HEK293 (cell line): ENCODE measurements around the gene IGF1R.
A peak's percentile ranks its signal among the peaks of the same experiment; 100 is the strongest.

Source experiments
- CTCF ChIA-PET: fragments of 350-600 bp; formaldehyde crosslinking; extraction: SDS; loops from one replicate; lab custom pipeline; 2021; ENCODE audit warnings: antibody characterized with exemption; lab: Yijun Ruan, JAX
- POLR2A ChIA-PET: fragments of 300-600 bp; formaldehyde crosslinking; extraction: SDS; loops from one replicate; lab custom pipeline; 2020; ENCODE audit warnings: antibody characterized with exemption, inconsistent platforms; lab: Yijun Ruan, JAX
- H3K27ac ChIP-seq: fragments of 200-500 bp; sonication (Bioruptor generic); 2 replicates; pipeline ENCODE4 v1.5.1; 2014; ENCODE audit warnings: low read depth, low read length, control low read depth, inconsistent platforms; ENCODE audit errors: extremely low read depth
- H3K36me3 ChIP-seq, 2 experiments: fragments of 200-500 bp in 1 of 2; sonication (Bioruptor generic) in 1 of 2; 1 replicate in 1 of 2; 2 replicates in 1 of 2; pipeline ENCODE4 v1.5.1; 2014 to 2017; ENCODE audit warnings: inconsistent platforms in 2 of 2, low read length in 2 of 2; ENCODE audit not compliant: control insufficient read depth in 2 of 2, insufficient read depth in 1 of 2
- H3K4me1 ChIP-seq: fragments of 200-500 bp; sonication (Bioruptor generic); 2 replicates; pipeline ENCODE4 v1.5.1; 2014; ENCODE audit warnings: mild to moderate bottlenecking, low read length, inconsistent platforms; ENCODE audit not compliant: control insufficient read depth, insufficient read depth
- H3K4me3 ChIP-seq: 2 replicates; pipeline ENCODE4 v1.5.1; 2011; ENCODE audit warnings: low read depth, mild to moderate bottlenecking, control low read depth, low read length, moderate library complexity
- H3K9me3 ChIP-seq: fragments of 200-500 bp; sonication (Bioruptor generic); 2 replicates; pipeline ENCODE4 v1.5.1; 2014; ENCODE audit warnings: low read depth, low read length, inconsistent platforms; ENCODE audit not compliant: control insufficient read depth, insufficient read depth
- BCL11B ChIP-seq: fragments of 450-650 bp; formaldehyde crosslinking; IDR thresholded peaks from 2 replicates; pipeline ENCODE4 v1.5.1; 2016; ENCODE audit warnings: low read depth, missing biosample characterization, missing genetic modification characterization
- GFI1B ChIP-seq: fragments of 450-650 bp; formaldehyde crosslinking; IDR thresholded peaks from 2 replicates; pipeline ENCODE4 v1.5.1; 2016; ENCODE audit warnings: missing biosample characterization, missing genetic modification characterization
- GLI2 ChIP-seq: fragments of 450-650 bp; formaldehyde crosslinking; IDR thresholded peaks from 2 replicates; pipeline ENCODE4; 2017; ENCODE audit warnings: missing biosample characterization, missing genetic modification characterization, low read depth, borderline replicate concordance
- HOXC10 ChIP-seq: sonication (generic); formaldehyde crosslinking; IDR thresholded peaks from 2 replicates; pipeline ENCODE4 v1.8.1; 2023; ENCODE audit warnings: mild to moderate bottlenecking, missing genetic modification reagents
- MEIS1 ChIP-seq: sonication (generic); formaldehyde crosslinking; IDR thresholded peaks from 2 replicates; pipeline ENCODE4 v1.8.1; 2022; ENCODE audit warnings: missing genetic modification reagents, mild to moderate bottlenecking, borderline replicate concordance
- MYNN ChIP-seq: fragments of 450-650 bp; formaldehyde crosslinking; IDR thresholded peaks from 2 replicates; pipeline ENCODE4 v1.5.1; 2016; ENCODE audit warnings: missing biosample characterization, missing genetic modification characterization, borderline replicate concordance
- REPIN1 ChIP-seq: fragments of 450-650 bp; formaldehyde crosslinking; IDR thresholded peaks from 2 replicates; pipeline ENCODE4 v1.5.1; 2017; ENCODE audit warnings: missing biosample characterization, missing genetic modification characterization, low read depth
- SETDB1 ChIP-seq: IDR thresholded peaks from one replicate; pipeline ENCODE4 v1.6.1; 2017; ENCODE audit warnings: mild to moderate bottlenecking, low read length, moderate library complexity, mixed read lengths; ENCODE audit not compliant: insufficient read length
- ZBTB21 ChIP-seq: fragments of 450-650 bp; formaldehyde crosslinking; IDR thresholded peaks from 2 replicates; pipeline ENCODE4 v1.5.1; 2017; ENCODE audit warnings: missing biosample characterization, missing genetic modification characterization
- ZNF221 ChIP-seq: fragments of 450-650 bp; formaldehyde crosslinking; IDR thresholded peaks from 2 replicates; pipeline ENCODE4 v1.5.1; 2017; ENCODE audit warnings: missing biosample characterization, missing genetic modification characterization, borderline replicate concordance
- ZNF37A ChIP-seq: fragments of 450-650 bp; IDR thresholded peaks from 2 replicates; pipeline ENCODE4 v1.5.1; 2018; ENCODE audit warnings: missing biosample characterization, missing genetic modification characterization
- ZNF404 ChIP-seq: fragments of 450-650 bp; formaldehyde crosslinking; IDR thresholded peaks from 2 replicates; pipeline ENCODE4 v1.5.1; 2017; ENCODE audit warnings: missing biosample characterization, missing genetic modification characterization
- ZNF544 ChIP-seq: fragments of 450-650 bp; formaldehyde crosslinking; IDR thresholded peaks from 2 replicates; pipeline ENCODE4 v1.5.0; 2017; ENCODE audit warnings: missing biosample characterization, missing genetic modification characterization
- ZNF548 ChIP-seq: fragments of 450-650 bp; formaldehyde crosslinking; IDR thresholded peaks from 2 replicates; pipeline ENCODE4 v1.5.1; 2016; ENCODE audit warnings: missing biosample characterization, missing genetic modification characterization
- ZNF555 ChIP-seq: fragments of 450-650 bp; formaldehyde crosslinking; conservative IDR thresholded peaks from 2 replicates; pipeline ENCODE4 v1.5.1; 2017; ENCODE audit warnings: missing biosample characterization, mild to moderate bottlenecking, missing genetic modification characterization, inconsistent platforms
- ZNF596 ChIP-seq: fragments of 450-650 bp; IDR thresholded peaks from 2 replicates; pipeline ENCODE4 v1.5.0; 2018; ENCODE audit warnings: missing biosample characterization, mild to moderate bottlenecking, missing genetic modification characterization, moderate library complexity
- ZNF626 ChIP-seq: fragments of 450-650 bp; sonication (Bioruptor Pico); formaldehyde crosslinking; IDR thresholded peaks from 2 replicates; pipeline ENCODE4 v1.5.1; 2018; ENCODE audit warnings: missing biosample characterization, missing genetic modification characterization, inconsistent platforms
- ZNF654 ChIP-seq: fragments of 450-650 bp; formaldehyde crosslinking; IDR thresholded peaks from 2 replicates; pipeline ENCODE4 v1.5.1; 2016; ENCODE audit warnings: low read depth, missing biosample characterization, missing genetic modification characterization
- ZNF658 ChIP-seq: fragments of 450-650 bp; formaldehyde crosslinking; IDR thresholded peaks from 2 replicates; pipeline ENCODE4; 2016; ENCODE audit warnings: missing biosample characterization, missing genetic modification characterization
- ZNF660 ChIP-seq: fragments of 450-650 bp; IDR thresholded peaks from 2 replicates; pipeline ENCODE4 v1.5.1; 2018; ENCODE audit warnings: missing biosample characterization, mild to moderate bottlenecking, missing genetic modification characterization
- ZNF747 ChIP-seq: fragments of 450-650 bp; formaldehyde crosslinking; IDR thresholded peaks from 2 replicates; pipeline ENCODE4 v1.5.1; 2016; ENCODE audit warnings: missing biosample characterization, missing genetic modification characterization
- ZNF768 ChIP-seq: fragments of 450-650 bp; formaldehyde crosslinking; IDR thresholded peaks from 2 replicates; pipeline ENCODE4 v1.5.1; 2018; ENCODE audit warnings: missing biosample characterization, mild to moderate bottlenecking, missing genetic modification characterization
- ZNF837 ChIP-seq: fragments of 450-650 bp; formaldehyde crosslinking; IDR thresholded peaks from 2 replicates; pipeline ENCODE4 v1.5.1; 2016; ENCODE audit warnings: missing biosample characterization, missing genetic modification characterization
- ZSCAN30 ChIP-seq: fragments of 450-650 bp; IDR thresholded peaks from 2 replicates; pipeline ENCODE4 v1.5.1; 2018; ENCODE audit warnings: missing biosample characterization, mild to moderate bottlenecking, missing genetic modification characterization, moderate library complexity
- TF ChIP-seq, protein P1 (sequence below): fragments of 450-650 bp; formaldehyde crosslinking; IDR thresholded peaks from 2 replicates; pipeline ENCODE4 v1.5.1; 2016; ENCODE audit warnings: missing biosample characterization, missing genetic modification characterization, low read depth
- TF ChIP-seq, protein P2 (sequence below): fragments of 450-650 bp; formaldehyde crosslinking; IDR thresholded peaks from 2 replicates; pipeline ENCODE4 v1.5.1; 2016; ENCODE audit warnings: missing biosample characterization, missing genetic modification characterization

The IGF1R gene

DNA sequence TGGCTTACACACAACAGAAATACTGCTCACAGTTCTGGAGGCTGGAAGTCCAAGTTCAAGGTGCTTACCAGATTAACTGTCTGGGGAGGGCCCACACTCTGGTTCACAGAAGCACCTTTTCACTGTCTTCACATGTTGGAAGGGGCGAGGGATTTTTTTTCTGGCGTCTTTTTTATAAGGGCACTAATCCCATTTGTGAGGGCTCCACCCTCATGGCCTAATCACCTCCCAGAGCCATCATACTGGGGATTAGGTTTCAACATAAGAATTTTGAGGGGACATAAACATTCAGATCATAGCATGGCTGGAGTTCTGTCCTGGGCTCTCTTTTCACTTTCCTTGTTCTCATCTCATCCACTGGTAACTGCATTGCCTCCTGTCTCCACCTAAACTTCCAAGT lies 63.5 kb downstream of the IGF1R start:
- TF ChIP-seq ZSCAN30 (tag by site-specific recombination) (no peak), ZNF37A (tag by site-specific recombination) (no peak), SETDB1 (peak; percentile 24), ZNF837 (tag by site-specific recombination) (no peak), REPIN1 (tag by site-specific recombination) (no peak)
- TF ChIP-seq, protein P1, sequence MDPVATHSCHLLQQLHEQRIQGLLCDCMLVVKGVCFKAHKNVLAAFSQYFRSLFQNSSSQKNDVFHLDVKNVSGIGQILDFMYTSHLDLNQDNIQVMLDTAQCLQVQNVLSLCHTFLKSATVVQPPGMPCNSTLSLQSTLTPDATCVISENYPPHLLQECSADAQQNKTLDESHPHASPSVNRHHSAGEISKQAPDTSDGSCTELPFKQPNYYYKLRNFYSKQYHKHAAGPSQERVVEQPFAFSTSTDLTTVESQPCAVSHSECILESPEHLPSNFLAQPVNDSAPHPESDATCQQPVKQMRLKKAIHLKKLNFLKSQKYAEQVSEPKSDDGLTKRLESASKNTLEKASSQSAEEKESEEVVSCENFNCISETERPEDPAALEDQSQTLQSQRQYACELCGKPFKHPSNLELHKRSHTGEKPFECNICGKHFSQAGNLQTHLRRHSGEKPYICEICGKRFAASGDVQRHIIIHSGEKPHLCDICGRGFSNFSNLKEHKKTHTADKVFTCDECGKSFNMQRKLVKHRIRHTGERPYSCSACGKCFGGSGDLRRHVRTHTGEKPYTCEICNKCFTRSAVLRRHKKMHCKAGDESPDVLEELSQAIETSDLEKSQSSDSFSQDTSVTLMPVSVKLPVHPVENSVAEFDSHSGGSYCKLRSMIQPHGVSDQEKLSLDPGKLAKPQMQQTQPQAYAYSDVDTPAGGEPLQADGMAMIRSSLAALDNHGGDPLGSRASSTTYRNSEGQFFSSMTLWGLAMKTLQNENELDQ (tag by site-specific recombination): no peak
- CTCF ChIA-PET: no interaction called here
- no peaks in the 10 kb centered on the region for H3K4me1 ChIP-seq
- H3K9me3 ChIP-seq: no peaks in the 10 kb centered on the region
- no peak overlapping the region for H3K4me3 ChIP-seq
- POLR2A ChIA-PET: no interaction called here
- H3K27ac ChIP-seq: no peak overlapping the region
- H3K36me3 ChIP-seq: peaks cover 4 to 18% of the 10 kb centered on the region in 2 experiments; a peak in 1 of 3 replicates

GRCh38 chr15:98712845-98713584 lies 64.7 kb downstream of the IGF1R start:
- Histone ChIP-seq H3K4me3 (no peak overlapping the region), H3K36me3 (peaks cover 4 to 12% of the 10 kb centered on the region in 2 experiments; a peak in 1 of 3 replicates), H3K9me3 (no peaks in the 10 kb centered on the region), H3K27ac (no peak overlapping the region), H3K4me1 (no peaks in the 10 kb centered on the region; the same call in 1 of the 2 replicates)
- TF ChIP-seq ZNF660: no peak
- TF ChIP-seq ZNF626 (tag by site-specific recombination): no peak
- no peak for TF ChIP-seq ZNF221 (tag by site-specific recombination)
- no peak for TF ChIP-seq ZNF654 (tag by site-specific recombination)
- no peak for TF ChIP-seq ZBTB21
- TF ChIP-seq, protein P2, sequence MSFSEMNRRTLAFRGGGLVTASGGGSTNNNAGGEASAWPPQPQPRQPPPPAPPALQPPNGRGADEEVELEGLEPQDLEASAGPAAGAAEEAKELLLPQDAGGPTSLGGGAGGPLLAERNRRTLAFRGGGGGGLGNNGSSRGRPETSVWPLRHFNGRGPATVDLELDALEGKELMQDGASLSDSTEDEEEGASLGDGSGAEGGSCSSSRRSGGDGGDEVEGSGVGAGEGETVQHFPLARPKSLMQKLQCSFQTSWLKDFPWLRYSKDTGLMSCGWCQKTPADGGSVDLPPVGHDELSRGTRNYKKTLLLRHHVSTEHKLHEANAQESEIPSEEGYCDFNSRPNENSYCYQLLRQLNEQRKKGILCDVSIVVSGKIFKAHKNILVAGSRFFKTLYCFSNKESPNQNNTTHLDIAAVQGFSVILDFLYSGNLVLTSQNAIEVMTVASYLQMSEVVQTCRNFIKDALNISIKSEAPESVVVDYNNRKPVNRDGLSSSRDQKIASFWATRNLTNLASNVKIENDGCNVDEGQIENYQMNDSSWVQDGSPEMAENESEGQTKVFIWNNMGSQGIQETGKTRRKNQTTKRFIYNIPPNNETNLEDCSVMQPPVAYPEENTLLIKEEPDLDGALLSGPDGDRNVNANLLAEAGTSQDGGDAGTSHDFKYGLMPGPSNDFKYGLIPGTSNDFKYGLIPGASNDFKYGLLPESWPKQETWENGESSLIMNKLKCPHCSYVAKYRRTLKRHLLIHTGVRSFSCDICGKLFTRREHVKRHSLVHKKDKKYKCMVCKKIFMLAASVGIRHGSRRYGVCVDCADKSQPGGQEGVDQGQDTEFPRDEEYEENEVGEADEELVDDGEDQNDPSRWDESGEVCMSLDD (tag by site-specific recombination): no peak
- TF ChIP-seq ZNF555 (tag by site-specific recombination): no peak
- no peak for TF ChIP-seq ZNF747 (tag by site-specific recombination)
- TF ChIP-seq MYNN: no peak
- no peak for TF ChIP-seq HOXC10 (CRISPR knock-in tag)
- no peak for TF ChIP-seq GFI1B (tag by site-specific recombination)
- TF ChIP-seq ZNF768 (tag by site-specific recombination): no peak
- TF ChIP-seq MEIS1 (CRISPR knock-in tag): no peak
- no peak for TF ChIP-seq ZNF404 (tag by site-specific recombination)
- no peak for TF ChIP-seq ZNF544 (tag by site-specific recombination)
- no peak for TF ChIP-seq ZNF548 (tag by site-specific recombination)
- no peak for TF ChIP-seq BCL11B (tag by site-specific recombination)
- no peak for TF ChIP-seq ZNF658 (tag by site-specific recombination)
- no peak for TF ChIP-seq ZNF596 (tag by site-specific recombination)
- no peak for TF ChIP-seq GLI2 (tag by site-specific recombination)
- CTCF ChIA-PET: interaction anchor here (1.4 kb wide), 1 partner anchor 10 kb away, joined by 3 read pairs; no protein-coding TSS in a partner anchor
- POLR2A ChIA-PET: no interaction called here
